OCI-LY7 (cell line): ENCODE data around the gene PCDHA13.

Experiments
- EZH2phosphoT487 ChIP-seq: fragments of 200-600 bp; sonication (generic); IDR thresholded peaks from 2 replicates; pipeline ENCODE4 v1.6.1; 2018; ENCODE audit warnings: low read depth, borderline replicate concordance, mild to moderate bottlenecking, mixed run types, antibody characterized with exemption, low read length, moderate library complexity, mixed read lengths
- TF ChIP-seq, protein P1 (sequence below): fragments of 200-600 bp; sonication (generic); conservative IDR thresholded peaks from 2 replicates; pipeline ENCODE4 v1.5.1; 2014; ENCODE audit warnings: mild to moderate bottlenecking, antibody characterized with exemption, low read length, moderate library complexity, mixed read lengths

DNA sequence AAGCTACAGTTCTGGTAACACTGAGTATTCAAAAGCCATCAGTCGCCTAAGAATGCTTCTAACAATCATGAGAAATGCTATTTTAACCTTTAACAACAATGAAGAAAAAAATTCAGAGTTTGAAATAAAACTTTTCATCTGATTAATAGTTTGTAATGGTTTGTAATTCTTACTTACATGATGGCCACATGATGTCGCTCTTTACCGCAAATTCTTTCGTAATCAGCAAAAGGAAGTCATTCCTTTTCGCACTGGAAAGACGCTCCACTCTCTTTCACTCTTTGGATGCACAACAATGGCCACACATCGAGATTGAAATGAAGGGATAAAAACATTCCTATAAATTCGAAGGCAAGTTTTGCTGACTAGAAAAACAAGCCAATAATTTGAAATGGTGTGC is 47.9 kb upstream of the PCDHA13 start, which contains the start of gene PCDHA7:
- TF ChIP-seq, protein P1, sequence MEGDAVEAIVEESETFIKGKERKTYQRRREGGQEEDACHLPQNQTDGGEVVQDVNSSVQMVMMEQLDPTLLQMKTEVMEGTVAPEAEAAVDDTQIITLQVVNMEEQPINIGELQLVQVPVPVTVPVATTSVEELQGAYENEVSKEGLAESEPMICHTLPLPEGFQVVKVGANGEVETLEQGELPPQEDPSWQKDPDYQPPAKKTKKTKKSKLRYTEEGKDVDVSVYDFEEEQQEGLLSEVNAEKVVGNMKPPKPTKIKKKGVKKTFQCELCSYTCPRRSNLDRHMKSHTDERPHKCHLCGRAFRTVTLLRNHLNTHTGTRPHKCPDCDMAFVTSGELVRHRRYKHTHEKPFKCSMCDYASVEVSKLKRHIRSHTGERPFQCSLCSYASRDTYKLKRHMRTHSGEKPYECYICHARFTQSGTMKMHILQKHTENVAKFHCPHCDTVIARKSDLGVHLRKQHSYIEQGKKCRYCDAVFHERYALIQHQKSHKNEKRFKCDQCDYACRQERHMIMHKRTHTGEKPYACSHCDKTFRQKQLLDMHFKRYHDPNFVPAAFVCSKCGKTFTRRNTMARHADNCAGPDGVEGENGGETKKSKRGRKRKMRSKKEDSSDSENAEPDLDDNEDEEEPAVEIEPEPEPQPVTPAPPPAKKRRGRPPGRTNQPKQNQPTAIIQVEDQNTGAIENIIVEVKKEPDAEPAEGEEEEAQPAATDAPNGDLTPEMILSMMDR: peak; percentile 62
- TF ChIP-seq EZH2phosphoT487: no peak
